MM.1S (cell line): Measurements from ENCODE around the gene ASMTL.

Experiments
- EZH2phosphoT487 ChIP-seq: fragments of 300-600 bp; sonication (generic); IDR thresholded peaks from 2 replicates; pipeline ENCODE4 v1.6.1; 2018; ENCODE audit warnings: antibody characterized with exemption, low read length
- TF ChIP-seq, protein P1 (sequence below): fragments of 300-600 bp; sonication (generic); IDR thresholded peaks from 2 replicates; pipeline ENCODE4 v1.5.1; 2016; ENCODE audit warnings: antibody characterized with exemption, low read length, mixed read lengths

GRCh38 chrX:1418901-1419544 is 33.7 kb downstream of the ASMTL start:
- TF ChIP-seq, protein P1, sequence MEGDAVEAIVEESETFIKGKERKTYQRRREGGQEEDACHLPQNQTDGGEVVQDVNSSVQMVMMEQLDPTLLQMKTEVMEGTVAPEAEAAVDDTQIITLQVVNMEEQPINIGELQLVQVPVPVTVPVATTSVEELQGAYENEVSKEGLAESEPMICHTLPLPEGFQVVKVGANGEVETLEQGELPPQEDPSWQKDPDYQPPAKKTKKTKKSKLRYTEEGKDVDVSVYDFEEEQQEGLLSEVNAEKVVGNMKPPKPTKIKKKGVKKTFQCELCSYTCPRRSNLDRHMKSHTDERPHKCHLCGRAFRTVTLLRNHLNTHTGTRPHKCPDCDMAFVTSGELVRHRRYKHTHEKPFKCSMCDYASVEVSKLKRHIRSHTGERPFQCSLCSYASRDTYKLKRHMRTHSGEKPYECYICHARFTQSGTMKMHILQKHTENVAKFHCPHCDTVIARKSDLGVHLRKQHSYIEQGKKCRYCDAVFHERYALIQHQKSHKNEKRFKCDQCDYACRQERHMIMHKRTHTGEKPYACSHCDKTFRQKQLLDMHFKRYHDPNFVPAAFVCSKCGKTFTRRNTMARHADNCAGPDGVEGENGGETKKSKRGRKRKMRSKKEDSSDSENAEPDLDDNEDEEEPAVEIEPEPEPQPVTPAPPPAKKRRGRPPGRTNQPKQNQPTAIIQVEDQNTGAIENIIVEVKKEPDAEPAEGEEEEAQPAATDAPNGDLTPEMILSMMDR = no peak
- no peak for TF ChIP-seq EZH2phosphoT487
